Smooth muscle cell of the brain vasculature (primary cell): ENCODE results near the gene MVB12A.

Experiments used
- DNase-seq: peaks from one replicate; pipeline ENCODE4 v3.0.0-alpha.2; 2012; ENCODE audit warnings: low read depth, low spot score

MVB12A gene

GRCh38 chr19:17441241-17442021 lies 21.6 kb downstream of the MVB12A start:
- DNase-seq, result no peak

- no peak for DNase-seq
Measured at GRCh38 chr19:17445526-17446165, 25.8 kb downstream of the MVB12A start.

- no peak for DNase-seq
Measured at GRCh38 chr19:17447704-17448130, 27.9 kb downstream of the MVB12A start.

- no peak for DNase-seq
Measured at GRCh38 chr19:17448131-17448967, 28.5 kb downstream of the MVB12A start, which contains the start of gene TMEM221. TSS of gene TMEM221 (minus strand) at chr19:17448668. CDS start at chr19:17448462, 206 bp downstream.

DNA sequence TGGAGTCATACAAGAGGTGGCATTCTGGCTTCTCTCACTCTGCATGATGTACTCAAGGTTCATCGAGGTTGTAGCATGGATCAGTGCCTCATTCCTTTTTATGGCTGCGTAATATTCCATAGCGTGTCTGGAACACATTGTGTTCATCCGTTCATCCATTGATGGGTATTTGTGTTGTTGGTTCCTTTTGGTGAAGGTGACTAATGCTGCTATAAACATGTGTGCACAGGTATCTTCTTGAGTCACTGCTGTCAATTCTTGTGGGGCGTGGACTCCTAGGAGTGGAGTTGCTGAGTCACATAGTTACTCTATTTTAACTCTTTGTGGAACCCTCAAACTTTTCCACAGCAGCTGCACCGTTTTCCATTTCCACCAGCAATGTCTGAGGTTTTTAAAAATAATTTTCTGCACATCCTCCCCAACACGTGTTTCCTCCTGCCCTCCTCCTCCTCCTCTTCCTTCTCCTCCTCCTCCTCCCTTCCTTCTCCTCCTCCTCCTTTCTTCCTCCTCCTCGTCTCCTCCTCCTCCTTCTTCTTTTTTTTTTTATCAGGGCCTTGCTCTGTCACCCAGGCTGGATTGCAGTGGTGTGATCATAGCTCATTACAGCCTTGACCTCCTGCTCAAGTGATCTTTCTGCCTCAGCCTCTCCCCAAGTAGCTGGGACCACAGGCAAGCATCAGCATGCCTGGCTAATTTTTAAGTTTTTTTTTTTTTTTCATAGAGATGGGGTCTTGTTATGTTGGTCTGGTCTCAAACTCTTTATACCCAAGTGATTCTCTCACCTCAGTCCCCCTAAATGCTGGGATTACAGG lies 30.6 kb downstream of the MVB12A start:
- no peak for DNase-seq

- DNase-seq, result no peak
Measured at GRCh38 chr19:17451820-17452219, 32.0 kb downstream of the MVB12A start.

GRCh38 chr19:17454576-17455071 lies 34.8 kb downstream of the MVB12A start:
- no peak for DNase-seq

DNA sequence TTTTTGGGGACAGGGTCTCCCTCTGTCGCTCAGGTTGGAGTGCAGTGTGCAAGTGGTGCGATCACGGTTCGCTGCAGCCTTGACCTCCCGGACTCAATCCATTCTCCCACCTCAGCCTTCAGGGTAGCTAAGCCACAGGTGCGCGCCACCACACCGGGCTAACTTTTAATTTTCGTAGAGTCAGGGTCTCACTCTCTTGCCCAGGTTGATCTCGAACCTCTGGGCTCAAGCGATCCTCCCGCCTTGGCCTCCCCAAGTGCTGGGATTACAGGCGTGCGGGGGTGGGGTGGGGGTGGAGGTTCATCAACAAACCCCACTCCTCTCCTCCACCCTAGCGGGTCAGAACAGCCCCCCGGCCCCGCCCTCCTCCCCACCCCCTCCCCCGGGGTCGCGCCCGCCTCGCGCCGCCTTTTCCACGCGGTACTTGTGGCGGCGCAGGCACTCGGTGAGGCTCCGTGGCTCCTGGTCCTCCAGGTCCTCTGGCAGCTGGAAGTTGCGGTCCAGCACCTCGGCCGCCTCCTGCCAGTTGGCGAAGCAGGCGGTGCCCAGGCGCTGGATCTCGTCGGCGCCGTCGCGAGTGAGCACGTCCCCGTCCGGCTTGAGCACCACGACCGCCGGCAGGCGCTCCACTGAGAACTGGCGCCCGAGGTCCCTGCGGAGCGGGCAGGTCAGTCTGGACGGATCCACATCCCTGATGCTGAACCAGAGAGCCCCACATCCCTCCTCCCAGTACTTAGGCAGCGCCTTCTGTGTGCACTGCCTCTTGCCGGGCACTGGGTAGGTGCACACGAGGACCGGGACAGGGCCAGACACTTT lies 35.7 kb downstream of the MVB12A start:
- no peak for DNase-seq

GRCh38 chr19:17456127-17456526 lies 36.3 kb downstream of the MVB12A start:
- DNase-seq, result no peak

- no peak for DNase-seq
Measured at GRCh38 chr19:17457616-17458015, 37.8 kb downstream of the MVB12A start.

GRCh38 chr19:17458970-17459369 lies 39.1 kb downstream of the MVB12A start:
- no peak for DNase-seq

DNA sequence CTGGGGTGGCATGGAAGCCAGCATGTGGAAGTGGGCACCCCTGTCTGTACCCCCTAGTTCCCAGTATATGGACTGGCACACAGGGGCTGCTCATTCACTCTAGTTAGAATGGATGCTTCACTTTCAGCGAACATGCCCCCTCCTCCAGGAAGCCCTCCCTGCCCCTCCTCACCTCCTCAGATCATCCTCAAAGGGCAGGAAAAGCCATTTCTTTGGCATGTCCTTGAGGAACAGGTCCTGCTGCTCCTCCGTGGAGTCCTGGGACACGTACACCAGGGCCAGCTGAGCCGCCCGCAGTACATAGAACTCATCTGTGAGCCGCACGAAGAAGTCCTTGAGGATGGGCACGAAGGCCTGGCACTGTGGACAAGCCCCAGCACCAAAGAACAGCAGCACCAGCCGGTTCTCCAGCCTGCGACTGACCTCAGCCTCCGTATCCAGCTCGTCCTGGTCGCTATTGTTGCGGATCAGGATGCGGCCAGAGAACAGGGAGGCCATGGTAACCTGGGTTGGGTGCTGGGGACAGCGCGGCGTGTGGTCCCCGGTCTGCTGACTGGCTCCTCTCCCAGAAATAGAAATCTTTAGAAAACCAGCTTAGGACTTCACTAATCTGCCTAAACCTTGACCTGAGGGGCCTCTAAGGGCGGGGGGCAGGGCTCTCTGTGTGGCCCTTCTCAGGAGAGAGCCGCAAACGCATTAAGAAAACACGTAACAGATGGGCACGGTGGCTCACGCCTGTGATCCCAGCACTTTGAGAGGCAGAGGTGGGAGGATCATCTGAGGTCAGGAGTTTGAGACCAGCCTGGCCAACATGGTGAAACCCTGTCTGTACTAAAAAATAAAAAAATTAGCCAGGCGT lies 40.8 kb downstream of the MVB12A start, which contains the start of gene NXNL1:
TSS of gene NXNL1 (minus strand) at position 555 of the 859 bp plus-strand sequence. CDS start at position 498, 57 bp downstream.
- DNase-seq, result no peak

DNA sequence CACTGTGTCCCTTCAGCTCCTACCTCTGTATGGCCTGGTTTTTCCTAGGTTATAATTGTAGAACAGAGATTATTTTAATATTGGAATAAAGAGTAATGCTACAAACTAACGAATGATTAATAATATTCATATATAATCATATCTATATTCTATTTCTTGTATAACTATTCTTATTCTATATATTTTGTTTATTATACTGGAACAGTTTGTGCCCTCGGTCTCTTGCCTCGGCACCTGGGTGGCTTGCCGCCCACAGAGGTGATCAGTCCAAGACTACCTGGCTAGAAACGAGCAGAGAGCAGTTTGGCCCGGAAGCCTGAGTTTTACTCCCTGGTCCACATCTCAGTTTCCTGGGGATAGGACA lies 46.6 kb downstream of the MVB12A start:
- DNase-seq, result no peak

- no peak for DNase-seq
Measured at GRCh38 chr19:17467471-17468301, 47.8 kb downstream of the MVB12A start.

- DNase-seq, result no peak
Measured at GRCh38 chr19:17468302-17469091, 48.6 kb downstream of the MVB12A start.

GRCh38 chr19:17469092-17469480 lies 49.2 kb downstream of the MVB12A start:
- no peak for DNase-seq

GRCh38 chr19:17469481-17470067 lies 49.7 kb downstream of the MVB12A start:
- DNase-seq, result peak; percentile 75
